ENCODE measurements around the gene VOPP1.

VOPP1 gene

GRCh38 chr7:55556031-55556430 is 16.3 kb downstream of the VOPP1 start:
- DNase-seq (ENCODE audit: low read depth, low spot score): no peak

GRCh38 chr7:55555160-55555559 is 17.1 kb downstream of the VOPP1 start:
- DNase-seq (ENCODE audit: low read depth, low spot score): no peak

GRCh38 chr7:55554038-55554437 is 18.3 kb downstream of the VOPP1 start:
- DNase-seq (ENCODE audit: low read depth, low spot score): no peak

GRCh38 chr7:55553024-55553345 is 19.3 kb downstream of the VOPP1 start:
- no peak for DNase-seq (ENCODE audit: low read depth, low spot score)

- DNase-seq (ENCODE audit: low read depth, low spot score): no peak
Measured at GRCh38 chr7:55552320-55553023, 19.8 kb downstream of the VOPP1 start.

GRCh38 chr7:55550841-55551537 is 21.3 kb downstream of the VOPP1 start:
- no peak for DNase-seq (ENCODE audit: low read depth, low spot score)

- DNase-seq (ENCODE audit: low read depth, low spot score): no peak
Measured at GRCh38 chr7:55550010-55550663, 22.2 kb downstream of the VOPP1 start.

GRCh38 chr7:55549457-55549856 is 22.8 kb downstream of the VOPP1 start:
- no peak for DNase-seq (ENCODE audit: low read depth, low spot score)

GRCh38 chr7:55548295-55548731 is 24.0 kb downstream of the VOPP1 start:
- DNase-seq (ENCODE audit: low read depth, low spot score): no peak

- no peak for DNase-seq (ENCODE audit: low read depth, low spot score)
Measured at GRCh38 chr7:55546814-55547213, 25.5 kb downstream of the VOPP1 start.

GRCh38 chr7:55545496-55545895 is 26.8 kb downstream of the VOPP1 start:
- DNase-seq (ENCODE audit: low read depth, low spot score): no peak

GRCh38 chr7:55540226-55540858 is 32.0 kb downstream of the VOPP1 start:
- no peak for DNase-seq (ENCODE audit: low read depth, low spot score)

GRCh38 chr7:55539380-55539779 is 32.9 kb downstream of the VOPP1 start:
- DNase-seq (ENCODE audit: low read depth, low spot score): no peak

GRCh38 chr7:55538538-55538937 is 33.8 kb downstream of the VOPP1 start:
- DNase-seq (ENCODE audit: low read depth, low spot score): no peak

GRCh38 chr7:55537458-55537990 is 34.8 kb downstream of the VOPP1 start:
- DNase-seq (ENCODE audit: low read depth, low spot score): no peak

- DNase-seq (ENCODE audit: low read depth, low spot score): no peak
Measured at GRCh38 chr7:55536619-55537457, 35.5 kb downstream of the VOPP1 start.

GRCh38 chr7:55535617-55536016 is 36.7 kb downstream of the VOPP1 start:
- no peak for DNase-seq (ENCODE audit: low read depth, low spot score)

GRCh38 chr7:55534916-55535590 is 37.2 kb downstream of the VOPP1 start:
- no peak for DNase-seq (ENCODE audit: low read depth, low spot score)

- DNase-seq (ENCODE audit: low read depth, low spot score): no peak
Measured at GRCh38 chr7:55534262-55534915, 37.9 kb downstream of the VOPP1 start.

- DNase-seq (ENCODE audit: low read depth, low spot score): no peak
Measured at GRCh38 chr7:55533729-55534080, 38.6 kb downstream of the VOPP1 start.

Data from iPS DF 19.7 (cell line).